HG03558 (cell line): ENCODE results near the gene BBX.
"Not testable (repeated sequence)": the region's sequence is repeated elsewhere in the genome, so short reads cannot be mapped to it uniquely, and the experiment has no call there.

Experiments
- ATAC-seq: cut with Tn5 transposase; IDR thresholded peaks from one replicate; pipeline ENCODE4 v1.9.1; 2021; ENCODE audit warnings: moderate number of reproducible peaks; ENCODE audit not compliant: unreplicated experiment; ENCODE audit errors: extremely low read depth

Gene BBX

DNA sequence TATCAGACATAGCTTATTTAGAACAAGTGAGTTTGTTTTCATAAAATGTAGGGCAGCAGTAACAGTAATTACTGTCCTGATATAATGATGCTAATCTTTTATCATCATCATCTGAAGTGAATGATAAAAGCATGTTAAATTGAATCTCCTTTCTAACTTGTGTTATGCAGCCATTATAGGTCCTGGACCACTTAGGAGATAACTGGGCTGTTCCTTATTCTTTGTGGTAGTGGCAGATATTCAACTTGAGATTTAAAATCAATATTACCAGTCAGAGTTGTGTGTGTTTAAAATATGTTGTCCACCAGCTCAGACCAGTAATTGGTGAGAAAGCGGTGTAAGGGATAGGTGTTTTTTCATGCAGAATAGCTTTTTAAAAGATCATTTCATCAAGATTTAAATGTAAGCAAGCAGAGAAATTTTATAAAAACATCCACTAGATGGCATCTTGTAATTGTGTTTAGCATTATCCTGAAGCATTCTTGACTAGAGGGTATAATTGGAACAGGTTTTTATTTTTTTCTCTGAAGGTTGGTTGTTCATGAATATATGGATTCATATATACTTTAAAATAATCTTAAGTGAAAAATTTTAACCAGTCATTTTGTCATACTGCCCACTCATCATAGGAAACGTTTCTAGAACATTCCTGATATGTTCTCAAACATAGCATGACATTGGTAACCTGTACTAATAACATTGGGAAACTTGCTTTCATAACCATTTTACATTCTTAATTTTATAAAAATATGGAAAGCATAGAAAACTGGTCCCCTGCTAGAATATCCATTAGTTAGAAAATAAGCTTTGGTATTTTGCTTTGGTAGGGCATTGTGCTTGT is 153.9 kb downstream of the BBX start:
- no peak for ATAC-seq

DNA sequence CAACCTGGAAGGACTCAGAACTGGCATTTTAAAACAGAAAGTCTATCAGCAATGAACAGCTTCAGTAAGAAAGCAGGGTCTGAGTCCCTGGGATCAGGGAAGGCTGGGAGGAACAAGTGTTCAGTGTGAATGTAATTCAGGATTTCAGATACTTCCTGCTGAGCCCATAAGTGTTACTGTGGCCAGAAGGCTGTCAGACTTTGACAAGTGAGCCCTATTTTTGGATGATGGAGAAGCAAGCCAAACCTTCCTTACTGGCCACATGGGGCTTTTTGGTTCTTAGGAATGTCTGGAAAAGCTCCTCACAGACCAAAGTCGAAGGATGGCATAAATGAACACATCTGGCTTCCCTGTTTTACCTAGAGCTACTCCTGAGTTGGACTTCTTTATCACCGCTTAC is 157.2 kb downstream of the BBX start:
- ATAC-seq, result no peak

- ATAC-seq, result no peak
These were observed 157.9 kb downstream of the BBX start for GRCh38 chr3:107680698-107681097.

DNA sequence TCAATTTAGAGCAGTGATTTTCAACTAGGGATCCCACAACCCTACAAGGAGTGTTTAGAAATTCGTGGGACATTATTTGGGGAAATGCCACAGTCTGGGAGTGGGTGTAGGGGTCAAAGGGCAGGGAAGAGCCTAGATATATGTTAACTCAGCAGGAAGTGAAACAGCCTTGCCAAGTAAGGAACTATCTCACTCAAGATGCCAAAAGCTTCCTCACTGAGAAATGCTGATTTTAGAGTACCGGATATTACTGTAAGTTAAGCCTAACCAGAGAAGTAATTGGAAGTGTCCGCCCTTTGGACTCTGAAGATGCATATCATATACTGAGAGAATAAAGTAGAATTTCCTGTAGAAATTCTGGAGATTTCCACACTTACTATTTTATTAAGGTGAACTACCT is 158.6 kb downstream of the BBX start:
- ATAC-seq, result no peak

DNA sequence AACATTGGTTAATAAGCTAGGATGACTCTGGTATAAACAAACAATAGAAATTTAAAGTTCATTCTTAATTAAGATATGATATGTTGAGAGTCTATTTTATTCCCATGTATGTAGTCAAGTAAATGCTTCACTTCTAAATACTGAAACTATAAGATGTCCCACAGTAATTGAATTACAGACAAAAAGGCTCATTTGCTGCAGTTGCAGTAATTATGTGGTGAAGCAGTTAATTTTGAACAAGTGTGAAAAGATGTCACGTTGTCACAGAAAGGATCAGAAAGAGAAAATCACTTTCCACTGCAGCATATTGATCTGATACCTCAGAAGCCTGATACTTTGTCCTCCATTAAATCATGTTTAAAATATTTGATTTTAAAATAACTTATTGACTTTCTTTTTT is 159.8 kb downstream of the BBX start:
- no peak for ATAC-seq

- ATAC-seq, result no peak
These were observed 160.7 kb downstream of the BBX start for GRCh38 chr3:107683447-107683846.

DNA sequence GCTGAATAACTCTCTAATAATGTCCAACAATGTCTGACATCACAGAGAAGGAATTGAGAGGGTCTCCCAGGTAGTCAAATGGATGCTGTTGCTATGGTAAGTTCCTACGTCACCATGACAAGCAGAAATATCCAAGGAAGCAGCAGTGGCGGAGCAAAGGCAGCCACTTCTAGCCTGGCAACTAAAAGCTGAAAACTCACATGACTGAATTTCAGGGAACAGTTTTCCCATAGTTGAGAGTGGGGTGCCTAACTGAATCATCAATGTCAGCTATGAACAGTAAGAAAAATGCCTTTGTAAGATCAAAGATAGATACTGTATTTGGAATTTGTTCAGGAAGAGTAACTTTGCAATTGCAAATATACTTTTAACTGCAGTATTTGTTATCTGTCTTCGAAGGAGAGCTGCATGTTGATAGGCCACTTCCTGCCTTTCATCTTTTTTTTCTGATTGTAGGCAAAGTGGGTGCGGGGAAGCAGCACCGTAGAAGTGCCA is 161.7 kb downstream of the BBX start:
- ATAC-seq, result no peak

DNA sequence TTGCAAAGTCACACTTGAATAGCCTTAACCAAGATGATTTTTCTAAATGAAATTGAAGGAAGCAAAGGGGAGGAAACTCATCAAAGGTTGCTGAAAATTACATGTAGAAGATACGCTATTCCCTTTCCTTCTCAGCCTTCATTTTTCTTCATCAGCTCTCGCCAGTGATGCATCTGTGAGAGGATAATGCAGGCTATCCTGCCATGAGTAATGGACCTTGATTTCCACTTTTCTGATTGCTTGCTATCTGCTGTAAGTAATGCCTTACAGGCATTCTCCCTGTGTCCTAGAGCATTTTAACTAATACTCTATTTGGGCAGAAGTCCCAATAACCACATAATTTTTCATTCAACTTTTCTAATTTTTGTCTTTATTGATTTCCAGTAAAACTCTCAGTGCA is 162.6 kb downstream of the BBX start:
- no peak for ATAC-seq

DNA sequence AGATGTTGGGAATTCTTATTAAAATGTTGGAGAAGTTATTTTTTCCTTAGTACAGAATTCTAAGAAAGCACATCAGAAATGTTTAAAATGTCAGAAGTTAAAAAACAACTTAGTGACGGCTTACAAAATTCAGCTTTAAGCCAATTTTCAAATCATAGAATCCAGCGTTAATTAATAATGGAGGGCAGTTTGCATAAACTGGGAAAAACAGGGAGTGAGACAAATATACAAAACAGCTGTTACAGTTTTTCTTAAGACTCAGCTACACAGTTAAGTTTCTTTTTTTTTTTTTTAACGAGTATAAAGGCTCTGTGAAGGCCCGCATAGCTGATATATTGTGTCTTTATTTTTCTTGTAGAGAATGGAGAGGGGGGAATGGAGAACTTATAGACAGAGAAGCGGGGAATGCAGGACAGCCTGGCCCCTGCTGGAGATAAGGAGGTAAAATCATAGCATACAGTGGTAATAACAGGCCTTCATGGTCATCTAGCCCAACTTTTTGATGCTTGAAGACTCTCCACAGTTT is 164.4 kb downstream of the BBX start:
- ATAC-seq, result no peak

GRCh38 chr3:107689355-107689754 is 166.6 kb downstream of the BBX start:
- ATAC-seq, result no peak

DNA sequence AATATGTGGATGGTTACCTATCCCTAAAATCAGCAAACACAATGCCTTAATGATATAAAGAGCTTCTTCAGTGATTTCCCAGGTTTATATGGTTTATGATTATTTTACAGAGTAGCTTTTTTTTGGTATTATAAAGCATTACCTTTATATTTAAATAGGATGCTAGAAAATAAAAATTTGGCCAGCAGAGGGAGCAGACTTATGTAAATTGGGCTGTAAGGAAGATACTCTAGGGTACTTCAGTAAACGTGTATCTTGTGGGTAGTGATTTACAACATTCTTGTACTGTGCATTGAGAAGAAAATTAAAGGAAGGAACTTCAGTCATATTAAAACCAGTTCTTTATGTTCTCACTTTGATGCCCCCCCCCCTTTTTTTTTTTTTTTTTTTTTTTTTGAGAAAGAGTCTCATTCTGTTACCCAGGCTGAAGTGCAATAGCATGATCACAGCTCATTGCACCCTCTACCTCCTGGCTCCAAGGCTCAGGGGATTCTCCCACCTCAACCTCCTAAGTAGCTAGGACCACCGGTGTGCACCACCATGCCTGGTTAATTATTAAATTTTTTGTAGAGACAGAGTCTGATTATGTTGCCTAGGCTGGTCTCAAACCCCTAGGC is 167.9 kb downstream of the BBX start:
- no peak for ATAC-seq

GRCh38 chr3:107691984-107692383 is 169.2 kb downstream of the BBX start:
- ATAC-seq, result not testable (repeated sequence)

- ATAC-seq, result not testable (repeated sequence)
These were observed 174.6 kb downstream of the BBX start for GRCh38 chr3:107697348-107697747.

- not testable (repeated sequence) for ATAC-seq
These were observed 175.1 kb downstream of the BBX start for GRCh38 chr3:107697855-107698254.

DNA sequence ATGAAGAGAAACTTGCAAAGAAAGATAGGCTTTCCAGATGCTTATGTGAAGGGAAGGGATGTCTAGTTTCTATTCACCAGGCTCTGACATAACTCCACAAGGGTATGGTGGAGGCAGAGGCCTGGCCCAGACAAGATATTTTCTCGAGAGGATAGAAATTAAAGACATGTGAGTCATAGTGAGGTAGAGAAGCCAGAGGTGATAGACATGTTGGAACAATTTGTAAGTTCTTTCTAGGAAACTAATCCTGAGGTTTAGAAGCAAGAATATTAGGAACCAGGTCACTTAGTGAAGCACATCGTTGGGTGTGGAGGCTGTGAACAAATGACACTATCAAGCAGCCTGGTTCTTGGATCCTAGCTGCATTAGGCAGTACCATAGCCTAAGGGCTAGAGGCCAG is 176.9 kb downstream of the BBX start:
- ATAC-seq, result no peak

DNA sequence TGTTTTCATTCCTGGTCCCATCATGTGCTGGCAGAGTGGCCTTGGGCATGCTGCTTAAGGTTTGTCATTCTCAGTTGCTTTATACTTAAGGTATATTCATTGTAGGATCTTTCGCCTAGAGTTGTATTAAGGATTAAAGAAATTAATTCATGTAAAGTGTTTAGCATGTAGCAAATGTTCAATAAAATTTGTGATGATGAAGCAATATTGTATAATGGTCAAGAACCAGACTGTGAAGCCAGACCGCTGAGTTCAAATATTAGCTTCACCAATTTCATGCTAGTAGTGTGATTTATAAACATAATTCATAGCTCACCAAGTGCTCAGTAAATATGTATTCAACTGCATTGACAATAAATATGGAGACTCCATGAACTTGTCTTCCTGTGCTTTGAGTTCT is 178.5 kb downstream of the BBX start:
- no peak for ATAC-seq

GRCh38 chr3:107704477-107704876 is 181.7 kb downstream of the BBX start:
- no peak for ATAC-seq

DNA sequence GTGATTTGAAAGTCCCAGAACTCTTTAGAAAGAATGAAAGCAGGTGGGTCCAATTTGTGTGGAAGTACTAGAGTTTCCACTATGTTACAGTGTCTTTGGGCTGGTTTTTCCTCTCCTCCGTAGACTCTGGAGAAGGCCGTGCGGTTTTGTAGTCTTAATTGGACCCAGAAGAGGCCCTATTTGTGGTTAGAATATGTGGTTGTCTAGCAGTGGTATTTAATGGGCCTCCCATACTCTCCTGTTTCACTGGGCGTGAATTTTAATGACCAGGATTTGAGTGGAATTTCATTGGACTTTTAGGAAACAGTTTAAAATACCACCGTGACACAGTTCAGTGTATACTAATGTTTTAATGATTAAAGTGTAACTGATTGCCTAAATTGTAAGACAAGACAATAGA is 182.3 kb downstream of the BBX start:
- ATAC-seq, result no peak

- ATAC-seq, result no peak
These were observed 188.1 kb downstream of the BBX start for GRCh38 chr3:107710851-107711250.

DNA sequence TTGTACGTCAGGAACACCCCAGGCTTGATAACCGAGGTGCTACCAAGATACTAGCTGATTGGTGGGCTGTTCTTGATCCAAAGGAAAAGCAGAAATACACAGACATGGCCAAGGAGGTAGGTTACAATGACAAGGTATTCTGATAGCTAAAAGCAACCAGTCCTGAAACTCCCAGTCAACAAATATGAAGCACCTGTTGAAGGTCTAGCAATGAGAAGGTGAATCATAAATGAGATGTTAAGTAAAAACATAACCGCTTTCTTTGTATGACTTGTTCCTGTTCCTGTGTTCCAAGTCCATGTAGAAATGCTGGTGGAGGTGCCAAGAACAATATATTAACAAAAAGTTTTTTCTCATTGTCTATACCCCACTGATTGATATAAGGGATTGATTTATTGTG is 194.0 kb downstream of the BBX start:
- ATAC-seq, result no peak

DNA sequence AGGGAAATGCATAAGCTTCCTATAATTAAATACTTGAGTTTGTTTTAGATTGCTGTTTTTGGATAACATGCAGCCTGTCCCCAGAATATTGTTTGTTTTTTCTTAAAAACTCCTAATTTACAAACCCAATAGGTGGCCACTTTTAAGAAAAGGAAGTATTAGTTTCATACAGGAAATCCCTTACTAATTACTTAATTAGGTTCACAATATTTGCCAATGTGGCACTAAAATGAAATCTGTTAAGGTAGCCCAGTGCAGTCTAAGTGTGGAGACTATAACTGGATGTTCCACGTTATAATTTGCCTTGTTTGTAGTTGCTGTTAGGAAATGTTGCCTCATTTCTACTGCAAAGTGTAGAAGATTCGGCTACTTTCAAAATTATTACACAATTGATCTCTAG is 195.8 kb downstream of the BBX start:
- no peak for ATAC-seq

DNA sequence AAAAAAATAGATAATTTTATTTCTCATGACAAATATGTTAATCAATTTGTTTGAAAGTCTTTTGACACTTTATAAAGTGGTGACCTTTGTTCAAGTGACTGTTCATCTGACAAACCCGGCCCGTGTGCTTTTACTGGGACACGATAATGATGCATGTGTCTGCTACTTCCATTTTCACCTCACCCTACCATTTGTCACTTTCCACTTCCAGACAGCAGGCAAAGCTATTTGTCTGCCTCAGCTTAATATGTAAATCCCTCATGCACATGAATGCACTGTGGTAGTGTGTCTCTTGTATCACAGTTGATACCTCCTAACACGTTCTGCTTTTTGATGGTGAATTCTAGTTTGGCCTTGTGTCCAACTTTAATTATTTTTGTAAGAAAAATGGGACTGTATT is 204.3 kb downstream of the BBX start:
- ATAC-seq, result no peak
